Rectal smooth muscle tissue (tissue), 1 donor: ENCODE results near the gene PMS1.
"Not testable (repeated sequence)": the region's sequence is repeated elsewhere in the genome, so short reads cannot be mapped to it uniquely, and the experiment has no call there.

Source experiments
- H3K27ac ChIP-seq: one replicate; pipeline ENCODE4 v1.7.0; 2013; ENCODE audit warnings: low read depth, low read length, inconsistent platforms
- H3K27me3 ChIP-seq: one replicate; pipeline ENCODE4 v1.7.0; 2013; ENCODE audit warnings: low read length; ENCODE audit not compliant: control insufficient read depth, insufficient read depth
- H3K36me3 ChIP-seq: one replicate; pipeline ENCODE4 v1.7.0; 2013; ENCODE audit warnings: low read length; ENCODE audit not compliant: control insufficient read depth, insufficient read depth
- H3K4me1 ChIP-seq: one replicate; pipeline ENCODE4 v1.7.0; 2013; ENCODE audit warnings: low read length; ENCODE audit not compliant: control insufficient read depth, insufficient read depth
- H3K4me3 ChIP-seq: one replicate; pipeline ENCODE4 v1.7.0; 2013; ENCODE audit warnings: low read length
- H3K9ac ChIP-seq: one replicate; pipeline ENCODE4 v1.7.0; 2013; ENCODE audit warnings: low read length

The PMS1 gene

GRCh38 chr2:189783927-189784867 is at the start of gene PMS1, which contains the start of gene ORMDL1:
TSS of gene PMS1 (plus strand) at chr2:189784450. CDS start at chr2:189791810, 7,360 bp downstream.
TSS of gene ORMDL1 (minus strand) at chr2:189784339. CDS start at chr2:189782595, 1,744 bp downstream.
- Histone ChIP-seq H3K4me1 (peaks cover 14% of the 10 kb centered on the region), H3K4me3 (peak within 1 kb of the TSS; percentile 96), H3K27ac (peak within 1 kb of the TSS; percentile 91), H3K9ac (peak within 1 kb of the TSS; percentile 82), H3K36me3 (no peaks in the 10 kb centered on the region), H3K27me3 (no peaks in the 10 kb centered on the region)

- H3K27me3 ChIP-seq: no peaks in the 10 kb centered on the region
- peaks cover 13% of the 10 kb centered on the region for H3K36me3 ChIP-seq
- no peak overlapping the region for H3K9ac ChIP-seq
- no peak overlapping the region for H3K4me3 ChIP-seq
- H3K4me1 ChIP-seq: no peaks in the 10 kb centered on the region
- H3K27ac ChIP-seq: no peak overlapping the region
Observed at GRCh38 chr2:189751080-189751658, 33.1 kb upstream of the PMS1 start.

GRCh38 chr2:189756311-189756952 is 27.8 kb upstream of the PMS1 start:
- no peak overlapping the region for H3K4me3 ChIP-seq
- peaks cover 6% of the 10 kb centered on the region for H3K36me3 ChIP-seq
- H3K4me1 ChIP-seq: no peaks in the 10 kb centered on the region
- no peak overlapping the region for H3K27ac ChIP-seq
- H3K27me3 ChIP-seq: no peaks in the 10 kb centered on the region
- H3K9ac ChIP-seq: no peak overlapping the region

- not testable (repeated sequence) for H3K27ac ChIP-seq, H3K36me3 ChIP-seq, H3K27me3 ChIP-seq, H3K9ac ChIP-seq, H3K4me3 ChIP-seq, H3K4me1 ChIP-seq
Observed at GRCh38 chr2:189760154-189760553, 24.1 kb upstream of the PMS1 start.

GRCh38 chr2:189762229-189762550 is 22.1 kb upstream of the PMS1 start:
- Histone ChIP-seq H3K27me3 (no peaks in the 10 kb centered on the region), H3K4me3 (peak overlapping the region; percentile 95), H3K4me1 (peaks cover 2% of the 10 kb centered on the region), H3K36me3 (no peaks in the 10 kb centered on the region), H3K27ac (peak overlapping the region; percentile 70), H3K9ac (peak overlapping the region; percentile 77)

DNA sequence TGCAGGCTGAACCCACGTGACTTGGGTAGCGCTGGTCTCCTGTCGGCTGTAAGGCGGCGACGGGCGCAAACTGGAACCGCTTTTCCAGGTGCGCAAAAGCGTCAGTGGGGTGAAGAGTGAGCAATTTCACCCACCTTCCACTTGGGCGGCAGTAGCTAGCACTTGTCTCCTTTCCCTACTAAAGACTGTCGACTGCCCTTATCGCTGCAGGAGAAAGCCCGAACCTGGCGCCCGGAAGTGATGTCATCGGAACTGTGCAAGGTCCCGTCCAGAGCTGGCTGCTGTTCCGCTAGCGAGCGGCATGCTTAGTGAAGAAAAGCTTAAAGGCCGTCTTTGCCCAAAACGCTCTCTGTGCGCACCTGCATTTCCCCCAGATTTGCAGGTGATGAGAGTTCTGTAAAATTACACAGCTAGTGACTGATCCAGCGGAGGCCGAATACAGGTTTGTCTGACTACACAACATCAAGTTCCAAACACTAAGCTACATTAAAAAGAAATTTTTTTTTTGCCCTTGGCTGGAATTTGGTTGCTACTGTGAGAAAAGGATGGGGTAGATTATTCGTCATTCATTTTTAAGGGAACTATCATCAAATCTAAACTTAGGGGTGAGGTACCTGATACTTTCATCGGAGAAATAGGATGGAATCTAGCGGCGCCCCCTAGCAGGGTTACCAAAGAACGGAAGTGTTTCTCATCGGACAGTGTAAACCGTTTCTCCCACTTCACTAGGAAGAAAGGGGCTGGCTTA is 21.5 kb upstream of the PMS1 start, which contains the start of gene OSGEPL1:
Gene OSGEPL1, minus strand, starts transcription at position 242 of the 748 bp plus-strand sequence. CDS start 1,152 bp downstream, outside the sequence.
- Histone ChIP-seq H3K9ac (peak within 1 kb of the TSS; percentile 77), H3K36me3 (no peaks in the 10 kb centered on the region), H3K4me1 (peaks cover 2% of the 10 kb centered on the region), H3K4me3 (peak within 1 kb of the TSS; percentile 95), H3K27ac (peak within 1 kb of the TSS; percentile 70), H3K27me3 (no peaks in the 10 kb centered on the region)

DNA sequence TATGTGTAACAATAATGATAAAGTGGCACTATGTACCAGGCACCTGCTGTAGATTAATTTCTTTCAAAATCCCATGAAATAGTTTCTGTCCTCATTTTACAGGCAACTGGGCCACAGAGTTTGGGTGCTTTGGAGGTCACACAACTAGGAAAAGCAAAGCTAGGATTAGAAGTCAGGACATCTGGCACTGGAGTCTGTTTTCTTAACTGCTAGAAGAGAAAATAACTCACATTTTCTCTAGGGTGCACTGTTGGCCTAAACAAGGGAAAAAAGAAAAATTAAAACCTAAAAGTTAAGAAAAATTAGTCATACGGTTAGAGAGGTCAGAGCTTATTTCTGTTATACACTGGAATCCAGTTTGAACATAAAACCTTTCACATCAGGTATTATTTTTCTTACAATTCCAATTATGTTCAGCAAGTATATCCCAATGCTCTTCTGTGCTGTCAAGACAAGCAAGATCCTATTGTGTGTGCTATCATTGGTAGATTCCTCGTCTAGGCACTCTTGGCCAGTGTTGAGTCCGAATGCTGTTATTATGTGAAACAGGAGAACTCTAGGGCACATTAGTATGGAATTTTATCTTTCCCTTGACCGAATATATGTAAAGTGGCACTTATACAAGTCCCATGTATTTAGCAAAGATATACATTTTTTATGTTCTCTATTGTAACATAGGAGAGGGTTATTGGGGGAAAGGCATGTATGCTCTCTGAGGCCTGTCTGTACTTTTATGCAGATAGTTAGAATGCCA is 20.2 kb upstream of the PMS1 start:
- Histone ChIP-seq H3K4me1 (peaks cover 2% of the 10 kb centered on the region), H3K27me3 (no peaks in the 10 kb centered on the region), H3K27ac (no peak overlapping the region), H3K4me3 (no peak overlapping the region), H3K36me3 (no peaks in the 10 kb centered on the region), H3K9ac (no peak overlapping the region)

- H3K4me1 ChIP-seq: no peaks in the 10 kb centered on the region
- no peak overlapping the region for H3K27ac ChIP-seq
- no peak overlapping the region for H3K4me3 ChIP-seq
- no peak overlapping the region for H3K9ac ChIP-seq
- no peaks in the 10 kb centered on the region for H3K27me3 ChIP-seq
- peaks cover 11% of the 10 kb centered on the region for H3K36me3 ChIP-seq
Observed at GRCh38 chr2:189770590-189771322, 13.5 kb upstream of the PMS1 start.

DNA sequence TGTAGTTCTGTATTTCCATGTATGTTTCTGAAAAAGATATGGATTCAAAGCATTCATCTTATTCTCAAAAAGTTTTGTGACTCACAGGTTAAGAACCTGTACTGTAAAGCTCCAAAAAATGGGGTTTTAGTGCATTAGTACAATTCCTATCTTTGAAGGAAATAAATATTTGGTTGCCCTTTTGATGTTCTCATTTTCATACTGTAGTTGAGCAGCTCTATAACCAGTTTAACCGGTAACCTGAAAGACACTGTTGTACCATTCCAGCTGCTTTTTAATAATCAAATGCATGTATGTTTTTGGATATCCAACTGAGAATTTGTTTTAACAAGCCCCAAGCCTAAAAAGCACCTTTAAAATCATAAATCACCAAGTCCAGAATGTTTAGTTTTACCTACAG is 12.0 kb upstream of the PMS1 start:
- H3K27ac ChIP-seq: no peak overlapping the region
- H3K4me1 ChIP-seq: no peaks in the 10 kb centered on the region
- no peaks in the 10 kb centered on the region for H3K27me3 ChIP-seq
- H3K9ac ChIP-seq: no peak overlapping the region
- H3K4me3 ChIP-seq: no peak overlapping the region
- peaks cover 11% of the 10 kb centered on the region for H3K36me3 ChIP-seq

GRCh38 chr2:189782221-189782671 is 2.0 kb upstream of the PMS1 start:
- H3K4me3 ChIP-seq: peak overlapping the region; percentile 8
- H3K27me3 ChIP-seq: no peaks in the 10 kb centered on the region
- H3K9ac ChIP-seq: no peak overlapping the region
- peaks cover 3% of the 10 kb centered on the region for H3K36me3 ChIP-seq
- peaks cover 14% of the 10 kb centered on the region for H3K4me1 ChIP-seq
- H3K27ac ChIP-seq: no peak overlapping the region

DNA sequence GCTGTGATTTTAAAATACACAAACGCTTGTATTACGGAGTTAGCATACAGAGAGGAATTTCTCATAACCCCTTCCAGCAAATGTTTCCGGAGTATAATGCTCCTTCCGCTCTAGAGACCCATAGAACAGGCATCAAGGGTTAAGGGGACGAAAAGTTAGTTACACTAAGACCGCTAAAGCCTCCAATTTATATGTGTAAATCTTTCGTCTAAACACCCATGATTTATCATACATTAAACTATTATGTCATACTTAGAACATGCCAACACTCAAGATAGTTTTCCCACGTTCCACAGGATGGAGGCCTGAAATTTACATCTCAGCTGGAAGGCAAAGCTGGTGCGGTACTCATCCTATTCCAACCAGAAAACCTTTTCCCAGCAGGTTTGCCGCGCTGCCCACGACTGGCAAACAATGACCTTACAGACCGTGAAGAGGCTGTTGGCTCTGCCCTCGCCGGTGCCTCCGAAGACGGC is 761 bp upstream of the PMS1 start:
- Histone ChIP-seq H3K27me3 (no peaks in the 10 kb centered on the region), H3K27ac (peak overlapping the region; percentile 91), H3K9ac (peak overlapping the region; percentile 82), H3K4me3 (peak overlapping the region; percentile 96), H3K36me3 (peaks cover 3% of the 10 kb centered on the region), H3K4me1 (peaks cover 14% of the 10 kb centered on the region)
